Measurements from ENCODE around the gene MACIR.

Gene MACIR

GRCh38 chr5:103293719-103294118 lies 35.2 kb downstream of the MACIR start:
- no peak for FAIRE-seq

- FAIRE-seq: no peak
These were observed 36.3 kb downstream of the MACIR start for GRCh38 chr5:103294906-103295305.

GRCh38 chr5:103295424-103295823 lies 36.9 kb downstream of the MACIR start:
- FAIRE-seq: no peak

- no peak for FAIRE-seq
These were observed 37.3 kb downstream of the MACIR start for GRCh38 chr5:103295871-103296270.

- no peak for FAIRE-seq
These were observed 39.6 kb downstream of the MACIR start for GRCh38 chr5:103298117-103298516.

- FAIRE-seq: no peak
These were observed 40.1 kb downstream of the MACIR start for GRCh38 chr5:103298607-103299188.

GRCh38 chr5:103305809-103306208 lies 47.2 kb downstream of the MACIR start:
- FAIRE-seq: no peak

- no peak for FAIRE-seq
These were observed 48.9 kb downstream of the MACIR start for GRCh38 chr5:103307470-103307869.

GRCh38 chr5:103308774-103309173 lies 50.2 kb downstream of the MACIR start:
- no peak for FAIRE-seq

- FAIRE-seq: no peak
These were observed 54.5 kb downstream of the MACIR start for GRCh38 chr5:103313056-103313455.

GRCh38 chr5:103315455-103315854 lies 56.9 kb downstream of the MACIR start:
- no peak for FAIRE-seq

- no peak for FAIRE-seq
These were observed 68.9 kb downstream of the MACIR start for GRCh38 chr5:103327451-103327850.

- FAIRE-seq: no peak
These were observed 69.3 kb downstream of the MACIR start for GRCh38 chr5:103327893-103328292.
